ENCODE results near the gene TPST2. TPM values are rescaled to one million over a fixed set of nuclear protein-coding genes. Genes with fewer than 3 reads are reported as not detected.

The TPST2 gene
- total RNA-seq, 4 donors from 2014 or later = 32.3 to 110 (median 65.4) TPM

GRCh38 chr22:26527574-26528465 is 62.1 kb downstream of the TPST2 start:
- in situ Hi-C loops (cut with MboI; ENCODE audit: low sequenced_read_pairs in 4 of 4) (no loop called here), intact Hi-C loops (cut with DNase I; ENCODE audit: low total_unique reads) (no loop called here)
- TF ChIP-seq CTCF (IDR thresholded peaks at IDR 0.05 in 4 of 5, conservative IDR thresholded peaks at IDR 0.05 in 1 of 5) (no peak), POLR2A (IDR thresholded peaks at IDR 0.05) (peak; percentile 60 to 73)
- Histone ChIP-seq H3K27me3 (no peaks in the 10 kb centered on the region), H3K36me3 (peaks cover 0 to 21% of the 10 kb centered on the region in 2 donors), H3K27ac (peak overlapping the region; percentile 91 to 98 (median 94)), H3K9me3 (no peaks in the 10 kb centered on the region), H3K4me3 (peak overlapping the region in 1 of 4 donors; percentile 33), H3K4me1 (peaks cover 49 to 55% of the 10 kb centered on the region in 2 donors)
- peak; percentile 86 to 87 for DNase-seq
- ATAC-seq = peak; percentile 78 to 85

- in situ Hi-C loops (cut with MboI; ENCODE audit: low sequenced_read_pairs in 4 of 4) (no loop called here), intact Hi-C loops (cut with DNase I; ENCODE audit: low total_unique reads) (no loop called here)
- peak overlapping the region; percentile 91 to 98 (median 94) for H3K27ac ChIP-seq
- DNase-seq (peak in 1 of 2 donors; percentile 40), ATAC-seq (peak in 1 of 2 donors; percentile 14)
- H3K9me3 ChIP-seq = no peaks in the 10 kb centered on the region
- no peak for TF ChIP-seq CTCF (IDR thresholded peaks at IDR 0.05 in 4 of 5, conservative IDR thresholded peaks at IDR 0.05 in 1 of 5)
- no peak for TF ChIP-seq POLR2A (IDR thresholded peaks at IDR 0.05)
- peaks cover 0 to 18% of the 10 kb centered on the region in 2 donors for H3K36me3 ChIP-seq
- peak overlapping the region in 1 of 4 donors; percentile 33 for H3K4me3 ChIP-seq
- H3K27me3 ChIP-seq = no peaks in the 10 kb centered on the region
- H3K4me1 ChIP-seq = peaks cover 49 to 55% of the 10 kb centered on the region in 2 donors
Observed at GRCh38 chr22:26527167-26527566, 62.8 kb downstream of the TPST2 start.

- no peak for ATAC-seq
Observed at GRCh38 chr22:26525946-26526564, 63.9 kb downstream of the TPST2 start.

GRCh38 chr22:26524870-26525269 is 65.1 kb downstream of the TPST2 start:
- ATAC-seq = peak in 1 of 2 donors; percentile 10
- in situ Hi-C loops (cut with MboI; ENCODE audit: low sequenced_read_pairs in 4 of 4) (no loop called here), intact Hi-C loops (cut with DNase I; ENCODE audit: low total_unique reads) (no loop called here)
- H3K27me3 ChIP-seq = no peaks in the 10 kb centered on the region
- H3K4me3 ChIP-seq = peak overlapping the region in 2 of 4 donors; percentile 33 to 40
- H3K36me3 ChIP-seq = peaks cover 0 to 3% of the 10 kb centered on the region in 2 donors
- H3K27ac ChIP-seq = peak overlapping the region; percentile 91 to 98 (median 94)
- no peak for DNase-seq
- H3K9me3 ChIP-seq = no peaks in the 10 kb centered on the region
- TF ChIP-seq CTCF (IDR thresholded peaks at IDR 0.05 in 4 of 5, conservative IDR thresholded peaks at IDR 0.05 in 1 of 5) = no peak
- peak in 1 of 2 donors; percentile 12 for TF ChIP-seq POLR2A (IDR thresholded peaks at IDR 0.05)
- H3K4me1 ChIP-seq = peaks cover 47 to 49% of the 10 kb centered on the region in 2 donors

More at GRCh38 chr22:26525946-26526564, 63.9 kb downstream of the TPST2 start:
- Histone ChIP-seq H3K27ac (peak overlapping the region; percentile 91 to 98 (median 94)), H3K36me3 (peaks cover 0 to 7% of the 10 kb centered on the region in 2 donors), H3K9me3 (no peaks in the 10 kb centered on the region), H3K4me1 (peaks cover 49 to 55% of the 10 kb centered on the region in 2 donors), H3K27me3 (no peaks in the 10 kb centered on the region), H3K4me3 (peak overlapping the region in 3 of 4 donors; percentile 3 to 40 (median 33))
- DNase-seq = no peak
- intact Hi-C loops (cut with DNase I; ENCODE audit: low total_unique reads) (no loop called here), in situ Hi-C loops (cut with MboI; ENCODE audit: low sequenced_read_pairs in 4 of 4) (no loop called here)
- TF ChIP-seq POLR2A (IDR thresholded peaks at IDR 0.05) = no peak
- no peak for TF ChIP-seq CTCF (IDR thresholded peaks at IDR 0.05 in 4 of 5, conservative IDR thresholded peaks at IDR 0.05 in 1 of 5)
